ENCODE results near the gene CPEB4. TPM values are rescaled to one million over a fixed set of nuclear protein-coding genes. Genes with fewer than 3 reads are reported as not detected.

CPEB4 gene
- total RNA-seq, 1 experiment from 2014 or later = 12.5 TPM

- DNase-seq (ENCODE audit: low read depth) = no peak
Observed at GRCh38 chr5:173913686-173914321, 25.7 kb downstream of the CPEB4 start.

- no peak for DNase-seq (ENCODE audit: low read depth)
Observed at GRCh38 chr5:173915310-173916014, 27.3 kb downstream of the CPEB4 start.

GRCh38 chr5:173916233-173916632, 28.1 kb downstream of the CPEB4 start:
- no peak for DNase-seq (ENCODE audit: low read depth)

DNA sequence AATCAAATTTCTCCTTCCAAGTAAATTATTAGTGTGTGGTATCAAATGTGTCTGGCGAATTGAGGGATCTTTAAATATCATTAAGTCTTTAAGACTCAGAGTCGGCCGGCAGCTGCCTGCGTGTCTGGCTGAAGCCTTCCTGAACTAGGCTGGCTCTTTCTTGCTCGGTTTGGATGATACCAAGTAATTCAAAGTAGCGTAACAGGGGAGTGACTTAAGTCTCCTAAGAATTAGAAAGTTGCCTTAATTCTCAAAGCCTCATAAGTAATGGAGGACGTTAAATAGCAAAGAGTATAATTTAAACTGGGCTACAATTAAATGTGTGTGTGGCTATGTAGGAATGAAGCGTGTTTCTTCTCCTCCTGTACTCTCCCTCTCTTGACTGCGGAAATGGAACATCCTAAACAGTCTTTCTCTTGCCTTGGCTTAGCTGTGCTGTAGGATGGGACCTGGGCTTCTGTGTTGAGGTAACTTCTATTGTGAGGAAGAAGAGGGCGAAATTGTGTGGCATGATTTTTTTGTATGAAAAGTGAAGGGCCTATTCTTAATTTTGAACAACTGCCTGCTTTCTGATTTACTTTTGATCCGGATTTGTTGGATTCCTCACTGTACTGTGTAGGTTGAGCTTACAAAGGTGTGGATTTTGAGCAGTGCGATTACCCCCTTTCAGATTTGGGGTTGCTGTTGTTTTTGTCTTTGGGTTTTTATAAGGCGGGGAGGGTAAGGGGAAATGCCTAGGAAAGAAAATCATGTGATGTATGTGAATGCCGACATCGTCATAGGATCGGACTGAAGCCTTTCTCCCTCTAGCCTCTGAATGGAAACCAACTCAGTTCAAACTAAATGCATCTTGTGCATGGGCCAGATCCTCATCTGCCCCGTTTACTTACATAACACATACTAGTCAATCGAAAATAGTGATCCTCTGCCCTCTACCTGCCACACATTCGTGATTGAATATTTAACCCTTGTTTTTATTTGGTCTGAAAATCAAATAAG, 29.9 kb downstream of the CPEB4 start:
- peak; percentile 81 for DNase-seq (ENCODE audit: low read depth)

DNA sequence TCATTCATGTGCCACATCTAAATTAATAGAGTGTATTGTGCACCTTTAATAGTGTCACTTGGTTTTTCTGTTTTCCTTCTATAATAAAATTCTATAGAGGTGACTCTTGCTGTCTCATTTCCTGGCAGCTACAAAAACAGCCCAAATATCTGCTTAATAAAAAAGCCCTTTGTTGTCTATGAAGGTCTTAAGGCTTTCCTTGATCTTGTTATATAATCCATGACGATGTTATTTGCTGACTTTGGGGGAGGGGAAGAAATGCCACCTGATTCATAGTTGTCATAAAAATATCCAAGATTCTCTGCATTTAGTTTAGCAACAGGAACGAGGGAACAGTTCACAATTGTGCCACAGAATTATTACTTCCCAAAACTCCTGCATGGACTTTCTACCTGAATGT, 31.3 kb downstream of the CPEB4 start:
- peak; percentile 10 for DNase-seq (ENCODE audit: low read depth)

GRCh38 chr5:173920024-173920753, 32.0 kb downstream of the CPEB4 start:
- peak; percentile 4 for DNase-seq (ENCODE audit: low read depth)

DNA sequence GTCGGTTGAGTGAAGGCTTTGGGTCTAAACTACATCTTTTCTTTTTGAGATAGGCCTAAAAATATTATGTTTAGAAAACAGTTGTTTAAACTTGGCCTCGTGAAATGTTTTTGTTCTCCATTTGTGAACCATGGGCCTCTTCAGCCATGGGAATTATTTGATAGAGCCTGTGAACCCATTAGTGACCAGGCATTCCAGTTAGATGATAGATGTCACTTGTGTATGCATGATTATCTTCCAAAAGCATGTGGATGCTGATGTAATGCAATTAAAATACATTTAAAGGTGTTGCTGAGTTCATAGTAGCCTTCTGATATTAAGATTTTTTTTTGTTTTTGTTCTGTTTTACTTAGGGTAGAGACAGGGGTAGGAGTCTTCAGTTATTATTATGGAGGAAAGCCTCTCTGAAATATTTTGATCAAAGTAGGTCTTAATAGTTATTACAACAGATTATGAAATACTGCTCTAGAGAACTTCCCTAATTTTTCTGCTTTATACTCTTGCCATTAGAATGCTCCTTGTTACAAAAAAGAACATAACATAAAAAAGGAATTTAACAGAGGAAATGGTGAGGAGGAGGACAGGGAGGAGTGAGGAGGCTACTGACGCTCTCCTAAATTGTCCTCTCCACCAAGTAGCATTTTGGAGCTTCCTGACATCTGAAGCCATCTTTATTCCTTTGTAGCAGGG, 32.9 kb downstream of the CPEB4 start:
- no peak for DNase-seq (ENCODE audit: low read depth)

GRCh38 chr5:173922527-173922926, 34.4 kb downstream of the CPEB4 start:
- no peak for DNase-seq (ENCODE audit: low read depth)

DNA sequence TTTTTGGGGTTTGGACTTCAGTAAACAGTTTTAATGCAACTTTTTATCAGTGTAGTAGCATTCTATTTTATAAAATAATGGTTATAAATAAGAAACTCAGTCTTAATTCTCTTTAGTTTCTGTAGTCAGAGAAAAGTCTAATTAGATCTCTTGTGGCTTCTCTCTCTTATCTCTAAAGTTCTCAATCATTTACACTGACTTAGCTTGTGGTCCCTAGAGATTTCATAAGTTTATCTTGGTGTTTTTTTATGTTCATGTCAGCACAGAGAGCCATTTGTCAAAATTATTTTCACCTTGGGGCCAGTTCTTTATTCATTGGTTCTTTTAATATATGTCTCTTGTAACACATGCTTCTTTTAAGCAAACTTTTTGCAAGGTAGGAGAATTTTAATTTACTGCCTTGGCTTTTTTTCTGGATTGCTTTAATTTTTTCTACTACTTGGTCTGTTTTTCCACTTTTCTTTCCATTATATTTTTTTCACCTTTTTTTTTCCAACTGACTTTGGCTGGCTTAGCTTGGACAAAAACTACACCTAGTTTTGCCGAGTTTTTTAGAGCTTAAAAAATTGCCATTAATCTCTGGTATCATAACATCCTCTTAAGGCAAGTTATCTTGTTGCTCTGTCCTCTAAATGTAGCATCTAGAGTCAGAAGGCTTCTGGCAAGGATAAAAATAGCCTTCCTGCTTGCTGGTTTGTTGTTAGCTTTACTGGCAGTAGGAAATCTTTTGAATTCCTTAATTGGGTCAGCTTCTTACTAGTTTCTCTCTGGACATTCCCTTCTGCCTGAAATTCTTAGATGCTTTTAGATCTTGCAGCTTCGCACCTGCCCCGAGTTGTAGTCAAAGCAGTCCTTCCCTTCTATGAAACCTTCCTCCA, 35.3 kb downstream of the CPEB4 start:
- DNase-seq (ENCODE audit: low read depth) = peak; percentile 5

DNA sequence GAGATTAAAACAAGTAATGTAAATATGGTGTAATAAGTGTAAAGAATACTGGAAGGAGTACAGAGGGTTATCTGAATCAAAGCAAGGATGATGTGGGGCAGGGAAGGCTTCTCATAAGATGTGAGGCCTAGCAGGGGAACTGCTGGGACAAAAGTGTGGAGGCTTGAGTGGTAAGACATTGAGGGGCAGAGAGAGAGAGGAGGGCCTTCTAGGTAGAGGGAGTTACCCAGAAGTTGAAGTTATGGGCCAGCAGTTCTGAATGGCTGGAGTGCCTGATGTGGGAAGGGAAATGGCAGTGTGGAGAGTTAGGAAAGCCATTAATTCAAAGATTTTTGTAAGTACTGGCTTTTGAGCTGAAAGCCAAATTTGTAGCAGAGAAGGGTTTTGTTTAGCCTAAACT, 36.8 kb downstream of the CPEB4 start:
- DNase-seq (ENCODE audit: low read depth) = no peak

GRCh38 chr5:173925449-173926071, 37.4 kb downstream of the CPEB4 start:
- peak; percentile 52 for DNase-seq (ENCODE audit: low read depth)

DNA sequence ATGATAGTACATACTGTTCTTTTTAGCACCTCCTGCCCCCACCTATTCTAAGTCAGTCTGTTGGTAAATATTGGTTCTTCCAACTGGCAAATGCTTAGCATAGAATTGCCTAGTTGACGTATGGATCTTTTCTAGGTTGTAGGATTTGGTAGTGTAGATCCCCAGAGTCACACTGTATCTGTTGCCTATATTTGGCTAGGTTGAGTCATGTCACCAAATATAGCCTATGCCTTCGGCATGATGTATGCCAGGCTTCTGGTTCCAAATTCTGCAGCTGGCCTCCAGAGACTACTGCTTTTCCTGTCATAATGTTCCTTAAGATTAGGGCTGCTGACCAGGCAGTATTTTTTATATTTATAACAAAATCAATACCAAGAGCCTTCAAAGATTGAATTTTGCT, 38.2 kb downstream of the CPEB4 start:
- peak; percentile 72 for DNase-seq (ENCODE audit: low read depth)

GRCh38 chr5:173928871-173929574, 40.9 kb downstream of the CPEB4 start:
- DNase-seq (ENCODE audit: low read depth) = no peak

DNA sequence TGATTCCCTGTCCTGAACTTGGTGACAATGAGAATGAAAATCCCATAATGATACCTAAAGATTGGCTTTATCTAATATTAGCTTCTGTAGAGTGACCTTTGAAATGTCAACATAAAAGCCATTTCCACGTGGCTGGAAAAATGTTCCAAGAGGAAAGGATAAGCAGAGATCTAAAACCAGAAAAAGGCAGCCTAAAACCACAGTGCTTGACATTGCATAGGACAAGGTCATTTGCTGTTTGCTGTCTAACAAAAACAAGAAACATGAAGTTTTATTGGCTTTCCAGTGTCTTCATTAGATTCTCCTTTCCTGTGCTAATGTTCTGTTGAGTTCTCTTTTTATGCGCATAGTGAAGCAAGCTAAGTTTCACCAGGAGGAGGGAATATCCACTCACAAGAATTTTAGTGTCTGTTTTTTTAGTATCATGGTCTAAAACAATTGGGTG, 44.6 kb downstream of the CPEB4 start:
- no peak for DNase-seq (ENCODE audit: low read depth)

DNA sequence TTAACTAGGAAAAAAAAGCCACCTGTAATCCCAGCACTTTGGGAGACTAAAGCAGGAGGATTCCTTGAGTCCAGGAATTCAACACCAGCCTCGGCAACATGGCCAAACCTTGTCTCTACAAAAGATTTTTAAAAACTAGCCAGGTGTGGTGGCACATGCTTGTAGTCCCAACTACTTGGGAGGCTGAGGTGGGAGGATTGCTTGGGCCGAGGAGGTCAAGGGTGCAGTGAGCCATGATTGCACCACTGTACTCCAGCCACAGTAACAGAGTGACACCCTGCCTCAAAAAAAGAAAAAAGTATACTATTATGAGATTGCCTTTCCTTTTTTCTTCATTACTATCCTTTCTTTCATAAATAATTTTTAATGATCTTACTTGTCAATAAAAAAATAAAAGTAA, 45.8 kb downstream of the CPEB4 start:
- DNase-seq (ENCODE audit: low read depth) = no peak

- no peak for DNase-seq (ENCODE audit: low read depth)
Observed at GRCh38 chr5:173935396-173935795, 47.2 kb downstream of the CPEB4 start.

GRCh38 chr5:173940269-173940668, 52.1 kb downstream of the CPEB4 start:
- DNase-seq (ENCODE audit: low read depth) = no peak

DNA sequence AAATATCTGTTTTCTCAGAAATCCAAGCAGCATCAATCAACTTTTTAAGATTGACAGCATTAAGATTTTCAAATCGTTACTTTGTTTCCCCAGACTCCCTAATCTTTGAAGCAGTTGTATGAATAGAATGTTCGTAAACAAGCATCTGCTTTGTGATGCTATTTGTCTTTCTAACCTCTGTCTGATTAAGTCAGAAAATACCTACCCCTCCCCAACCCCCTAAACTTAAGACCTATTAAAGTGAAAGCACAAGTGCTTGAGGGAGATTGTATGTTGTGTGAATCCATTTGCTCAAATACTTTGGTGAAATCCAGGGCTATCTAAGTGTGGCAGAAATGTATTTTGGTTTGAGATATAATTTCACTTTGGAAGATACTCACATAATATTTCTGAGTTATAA, 53.0 kb downstream of the CPEB4 start:
- no peak for DNase-seq (ENCODE audit: low read depth)

All from RPMI7951 (cell line).